ENCODE results near the gene KCNA5. TPM values are rescaled to one million over a fixed set of nuclear protein-coding genes. Genes with fewer than 3 reads are reported as not detected.

The KCNA5 gene
- total RNA-seq, 2 donors from 2014 or later: not detected

DNA sequence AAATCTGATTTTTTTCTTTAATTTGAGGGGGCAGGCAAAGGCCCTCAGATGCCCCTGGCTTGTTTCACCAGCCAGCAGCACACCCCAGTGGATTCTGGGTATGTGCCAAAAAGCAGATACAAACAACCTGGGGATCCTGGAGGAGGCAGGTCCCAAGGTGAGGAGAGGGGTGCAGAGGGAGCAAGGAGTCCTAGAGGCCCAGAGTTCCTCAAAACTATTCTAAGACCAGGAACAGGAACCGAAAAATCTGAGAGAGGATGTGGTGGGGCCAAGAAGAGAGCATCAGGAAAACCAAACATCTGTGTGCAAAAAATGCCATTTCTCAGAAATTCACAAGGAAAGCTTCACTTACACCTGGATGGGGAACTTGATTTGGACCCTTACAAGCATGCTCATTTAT is 8.2 kb downstream of the KCNA5 start:
- DNase-seq: no peak
- Mint-ChIP-seq H3K4me3 (no peak overlapping the region), H3K9me3 (no peaks in the 10 kb centered on the region), H3K36me3 (ENCODE audit: insufficient read depth in 2 of 2) (no peaks in the 10 kb centered on the region), H3K27ac (no peak overlapping the region), H3K4me1 (ENCODE audit: low read depth) (no peaks in the 10 kb centered on the region), H3K27me3 (ENCODE audit: low read depth) (peaks cover 6% of the 10 kb centered on the region)
- no peak for ATAC-seq (replicated peaks in 1 of 2)

DNA sequence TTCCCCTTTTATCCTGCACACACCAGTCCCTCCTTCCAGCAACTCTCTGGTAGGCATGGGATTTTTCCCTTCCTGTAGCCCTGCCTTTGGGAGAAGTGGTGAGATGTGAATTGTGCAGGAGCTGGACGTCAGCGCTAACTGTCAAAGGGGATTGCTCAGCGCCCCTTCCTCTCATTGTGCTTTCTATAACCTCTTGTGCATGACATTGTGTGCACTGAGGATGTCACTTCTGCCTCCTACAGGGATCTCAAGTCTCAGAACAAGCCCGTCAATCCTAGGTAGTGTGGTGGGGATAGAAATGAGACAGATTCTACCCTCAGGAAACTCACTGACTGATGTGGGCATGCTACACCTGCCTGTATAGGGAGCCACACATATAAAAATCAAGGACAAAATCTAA is 8.7 kb downstream of the KCNA5 start:
- no peak for DNase-seq
- H3K36me3 Mint-ChIP-seq (ENCODE audit: insufficient read depth in 2 of 2): no peaks in the 10 kb centered on the region
- H3K4me3 Mint-ChIP-seq: no peak overlapping the region
- H3K4me1 Mint-ChIP-seq (ENCODE audit: low read depth): no peaks in the 10 kb centered on the region
- H3K9me3 Mint-ChIP-seq: no peaks in the 10 kb centered on the region
- no peak for ATAC-seq (replicated peaks in 1 of 2)
- peaks cover 6% of the 10 kb centered on the region for H3K27me3 Mint-ChIP-seq (ENCODE audit: low read depth)
- no peak overlapping the region for H3K27ac Mint-ChIP-seq

GRCh38 chr12:5059358-5059757 is 15.7 kb downstream of the KCNA5 start:
- Mint-ChIP-seq H3K9me3 (no peaks in the 10 kb centered on the region), H3K4me3 (no peak overlapping the region), H3K27ac (no peak overlapping the region)

GRCh38 chr12:5060958-5061357 is 17.3 kb downstream of the KCNA5 start:
- no peak for DNase-seq
- ATAC-seq (replicated peaks in 1 of 2): no peak

More at GRCh38 chr12:5059358-5059757, 15.7 kb downstream of the KCNA5 start:
- ATAC-seq (replicated peaks in 1 of 2) (no peak), DNase-seq (no peak)
- H3K4me1 Mint-ChIP-seq (ENCODE audit: low read depth): no peaks in the 10 kb centered on the region
- H3K36me3 Mint-ChIP-seq (ENCODE audit: insufficient read depth in 2 of 2): no peaks in the 10 kb centered on the region
- peaks cover 20% of the 10 kb centered on the region for H3K27me3 Mint-ChIP-seq (ENCODE audit: low read depth)

DNA sequence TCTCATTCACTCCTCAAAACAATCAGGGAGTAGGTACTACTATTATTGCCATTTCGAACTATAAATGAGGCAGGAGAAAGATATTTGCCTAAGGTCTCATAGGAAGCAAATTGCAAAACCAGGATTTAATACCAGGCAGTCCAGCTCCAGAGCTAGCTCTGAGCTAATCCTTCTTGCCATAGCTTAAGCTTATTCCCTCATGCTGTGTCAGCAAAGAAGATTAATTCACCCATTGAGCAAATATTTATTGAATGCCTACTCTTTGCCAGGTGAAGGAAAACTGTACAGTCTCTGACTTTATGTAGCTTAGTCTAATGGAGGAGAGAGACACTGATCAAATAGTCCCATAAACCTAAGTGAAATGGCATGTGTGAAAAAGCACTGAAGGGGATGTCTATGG is 19.5 kb downstream of the KCNA5 start:
- Mint-ChIP-seq H3K4me1 (ENCODE audit: low read depth) (no peaks in the 10 kb centered on the region), H3K27ac (no peak overlapping the region), H3K36me3 (ENCODE audit: insufficient read depth in 2 of 2) (no peaks in the 10 kb centered on the region), H3K4me3 (no peak overlapping the region), H3K27me3 (ENCODE audit: low read depth) (peaks cover 20% of the 10 kb centered on the region), H3K9me3 (no peaks in the 10 kb centered on the region)
- DNase-seq (no peak), ATAC-seq (replicated peaks in 1 of 2) (no peak)

More at GRCh38 chr12:5060958-5061357, 17.3 kb downstream of the KCNA5 start:
- Mint-ChIP-seq H3K27ac (no peak overlapping the region), H3K36me3 (ENCODE audit: insufficient read depth in 2 of 2) (no peaks in the 10 kb centered on the region), H3K4me1 (ENCODE audit: low read depth) (no peaks in the 10 kb centered on the region), H3K4me3 (no peak overlapping the region), H3K9me3 (no peaks in the 10 kb centered on the region), H3K27me3 (ENCODE audit: low read depth) (peaks cover 20% of the 10 kb centered on the region)

DNA sequence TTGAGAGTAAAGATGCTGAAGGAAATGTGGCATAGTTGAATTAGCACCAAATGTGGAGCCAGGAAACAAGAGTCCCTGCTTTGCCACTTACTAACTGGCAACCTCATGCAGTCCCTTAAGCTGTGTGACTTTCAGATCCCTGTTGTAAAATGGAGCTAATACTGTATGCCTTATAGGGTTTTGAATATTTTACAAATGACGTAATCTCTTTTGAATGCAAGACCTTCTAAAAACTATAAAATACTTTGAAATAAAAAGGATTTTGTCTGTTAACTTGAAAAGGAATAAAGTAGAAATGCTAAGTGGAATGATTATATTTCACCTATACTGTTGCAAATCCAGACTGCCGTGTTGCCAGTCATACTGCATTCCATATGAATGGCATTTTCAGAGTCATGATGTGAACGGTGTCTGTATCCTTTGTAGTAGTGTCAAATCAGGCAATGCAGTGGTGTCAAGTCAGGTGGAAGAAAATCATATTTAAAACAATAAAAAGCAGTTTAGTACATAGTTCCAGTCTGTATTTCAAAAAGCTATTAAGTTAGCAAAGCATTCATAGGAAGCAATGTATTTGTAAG is 21.3 kb downstream of the KCNA5 start:
- no peaks in the 10 kb centered on the region for H3K9me3 Mint-ChIP-seq
- ATAC-seq (replicated peaks in 1 of 2): no peak
- no peak overlapping the region for H3K27ac Mint-ChIP-seq
- no peak for DNase-seq
- no peaks in the 10 kb centered on the region for H3K36me3 Mint-ChIP-seq (ENCODE audit: insufficient read depth in 2 of 2)
- no peaks in the 10 kb centered on the region for H3K4me1 Mint-ChIP-seq (ENCODE audit: low read depth)
- no peak overlapping the region for H3K4me3 Mint-ChIP-seq
- peaks cover 11% of the 10 kb centered on the region for H3K27me3 Mint-ChIP-seq (ENCODE audit: low read depth)

DNA sequence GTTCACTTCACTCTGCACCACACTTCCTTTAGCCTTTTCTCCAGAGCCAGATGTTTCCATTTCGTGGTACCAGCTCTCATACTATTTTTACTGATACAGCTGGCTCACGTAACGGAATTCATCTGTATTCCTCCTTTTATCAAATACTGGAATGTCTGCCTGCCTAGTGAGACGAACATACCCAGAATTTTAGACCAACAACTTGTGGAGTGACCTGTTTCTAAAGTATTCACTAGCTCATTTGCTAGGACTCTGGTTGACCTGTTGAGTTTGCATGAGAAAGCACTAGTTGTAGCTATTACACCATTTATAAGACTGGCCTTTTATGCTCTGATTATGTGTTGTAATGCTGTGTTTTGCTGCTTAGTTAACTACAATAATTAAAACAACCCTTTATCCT is 22.6 kb downstream of the KCNA5 start:
- no peak for ATAC-seq (replicated peaks in 1 of 2)
- H3K4me1 Mint-ChIP-seq (ENCODE audit: low read depth): no peaks in the 10 kb centered on the region

GRCh38 chr12:5068126-5068525 is 24.4 kb downstream of the KCNA5 start:
- ATAC-seq (replicated peaks in 1 of 2) (no peak), DNase-seq (no peak)
- no peak overlapping the region for H3K27ac Mint-ChIP-seq
- H3K36me3 Mint-ChIP-seq (ENCODE audit: insufficient read depth in 2 of 2): no peaks in the 10 kb centered on the region
- H3K4me1 Mint-ChIP-seq (ENCODE audit: low read depth): no peaks in the 10 kb centered on the region
- no peaks in the 10 kb centered on the region for H3K9me3 Mint-ChIP-seq
- H3K4me3 Mint-ChIP-seq: no peak overlapping the region
- peaks cover 6% of the 10 kb centered on the region for H3K27me3 Mint-ChIP-seq (ENCODE audit: low read depth)

More for the DNA sequence above, 22.6 kb downstream of the KCNA5 start:
- H3K27ac Mint-ChIP-seq: no peak overlapping the region
- no peak overlapping the region for H3K4me3 Mint-ChIP-seq
- no peak for DNase-seq
- H3K9me3 Mint-ChIP-seq: no peaks in the 10 kb centered on the region
- H3K27me3 Mint-ChIP-seq (ENCODE audit: low read depth): peaks cover 6% of the 10 kb centered on the region
- H3K36me3 Mint-ChIP-seq (ENCODE audit: insufficient read depth in 2 of 2): no peaks in the 10 kb centered on the region

DNA sequence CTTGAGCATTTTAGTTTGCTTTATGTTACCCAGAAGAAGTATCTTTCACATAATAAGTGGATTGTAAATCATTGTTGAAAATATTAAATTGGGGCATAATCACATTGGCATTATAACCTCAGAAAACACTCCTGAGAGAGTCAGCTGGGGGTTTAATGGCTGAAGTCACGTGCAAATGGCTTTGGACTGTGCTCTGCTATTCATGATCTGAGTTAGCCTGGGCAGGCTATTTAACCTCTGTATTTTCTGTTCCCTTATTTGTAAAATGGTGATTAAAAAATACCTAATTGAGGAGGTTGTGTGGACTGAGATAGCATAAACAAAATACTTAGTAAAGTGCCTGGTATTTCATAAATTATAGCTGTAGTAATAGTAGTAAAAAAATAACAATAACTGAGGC is 24.9 kb downstream of the KCNA5 start:
- Mint-ChIP-seq H3K27me3 (ENCODE audit: low read depth) (peaks cover 6% of the 10 kb centered on the region), H3K9me3 (no peaks in the 10 kb centered on the region), H3K4me1 (ENCODE audit: low read depth) (no peaks in the 10 kb centered on the region), H3K4me3 (no peak overlapping the region), H3K36me3 (ENCODE audit: insufficient read depth in 2 of 2) (no peaks in the 10 kb centered on the region), H3K27ac (no peak overlapping the region)
- ATAC-seq (replicated peaks in 1 of 2) (no peak), DNase-seq (no peak)

- Mint-ChIP-seq H3K4me1 (ENCODE audit: low read depth) (no peaks in the 10 kb centered on the region), H3K36me3 (ENCODE audit: insufficient read depth in 2 of 2) (no peaks in the 10 kb centered on the region), H3K27me3 (ENCODE audit: low read depth) (peaks cover 6% of the 10 kb centered on the region), H3K27ac (no peak overlapping the region), H3K4me3 (no peak overlapping the region), H3K9me3 (no peaks in the 10 kb centered on the region)
- DNase-seq (no peak), ATAC-seq (replicated peaks in 1 of 2) (no peak)
Measured at GRCh38 chr12:5070090-5070489, 26.4 kb downstream of the KCNA5 start.

DNA sequence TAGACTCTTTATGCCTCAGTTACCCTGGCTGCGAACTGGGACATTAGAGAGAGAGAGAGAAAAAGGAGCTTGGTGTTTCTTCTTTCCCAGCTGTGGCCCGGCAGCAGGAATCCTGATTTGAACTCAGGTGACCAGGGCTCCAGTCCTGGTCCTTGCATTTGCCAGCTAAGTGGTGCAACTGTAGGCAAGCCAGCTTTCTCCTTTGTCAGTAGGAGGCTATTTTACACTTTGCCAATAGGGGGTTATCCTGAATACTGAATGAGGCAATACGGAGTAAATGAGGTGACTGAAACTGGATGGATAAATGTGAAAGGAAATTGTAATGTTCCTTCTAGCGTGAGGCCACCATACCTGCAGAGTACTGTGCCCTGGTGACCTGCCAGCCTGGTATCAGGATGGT is 27.8 kb downstream of the KCNA5 start:
- H3K4me3 Mint-ChIP-seq: no peak overlapping the region
- DNase-seq (no peak), ATAC-seq (replicated peaks in 1 of 2) (no peak)
- H3K4me1 Mint-ChIP-seq (ENCODE audit: low read depth): no peaks in the 10 kb centered on the region
- H3K9me3 Mint-ChIP-seq: no peaks in the 10 kb centered on the region
- H3K36me3 Mint-ChIP-seq (ENCODE audit: insufficient read depth in 2 of 2): no peaks in the 10 kb centered on the region
- H3K27me3 Mint-ChIP-seq (ENCODE audit: low read depth): peaks cover 6% of the 10 kb centered on the region
- no peak overlapping the region for H3K27ac Mint-ChIP-seq

- H3K27me3 Mint-ChIP-seq (ENCODE audit: low read depth): peaks cover 6% of the 10 kb centered on the region
- no peak overlapping the region for H3K4me3 Mint-ChIP-seq
- DNase-seq (no peak), ATAC-seq (replicated peaks in 1 of 2) (no peak)
- H3K9me3 Mint-ChIP-seq: no peaks in the 10 kb centered on the region
- H3K27ac Mint-ChIP-seq: no peak overlapping the region
- no peaks in the 10 kb centered on the region for H3K36me3 Mint-ChIP-seq (ENCODE audit: insufficient read depth in 2 of 2)
- no peaks in the 10 kb centered on the region for H3K4me1 Mint-ChIP-seq (ENCODE audit: low read depth)
Measured at GRCh38 chr12:5072311-5072710, 28.6 kb downstream of the KCNA5 start.

DNA sequence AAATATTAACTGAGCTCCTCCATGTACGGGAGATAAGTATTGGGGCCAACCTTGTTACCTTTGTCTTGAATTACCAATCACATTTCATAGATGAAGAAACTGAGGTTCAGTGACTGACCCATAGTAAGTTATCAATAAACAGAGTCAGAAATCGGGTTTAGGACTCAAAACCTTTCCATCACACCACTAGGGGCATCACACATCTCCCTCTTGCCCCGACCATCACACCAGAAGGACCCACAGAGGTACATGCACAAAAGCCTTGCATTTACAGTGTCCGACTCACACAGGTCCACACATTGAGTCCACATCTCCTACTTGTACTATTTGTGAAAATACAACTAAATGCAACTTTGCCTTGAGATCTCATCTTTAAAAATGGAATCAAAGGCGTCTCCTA is 29.4 kb downstream of the KCNA5 start:
- ATAC-seq (replicated peaks in 1 of 2): no peak
- H3K27ac Mint-ChIP-seq: no peak overlapping the region
- no peaks in the 10 kb centered on the region for H3K4me1 Mint-ChIP-seq (ENCODE audit: low read depth)
- H3K4me3 Mint-ChIP-seq: no peak overlapping the region
- no peak for DNase-seq
- H3K27me3 Mint-ChIP-seq (ENCODE audit: low read depth): peaks cover 6% of the 10 kb centered on the region
- H3K36me3 Mint-ChIP-seq (ENCODE audit: insufficient read depth in 2 of 2): no peaks in the 10 kb centered on the region
- no peaks in the 10 kb centered on the region for H3K9me3 Mint-ChIP-seq

DNA sequence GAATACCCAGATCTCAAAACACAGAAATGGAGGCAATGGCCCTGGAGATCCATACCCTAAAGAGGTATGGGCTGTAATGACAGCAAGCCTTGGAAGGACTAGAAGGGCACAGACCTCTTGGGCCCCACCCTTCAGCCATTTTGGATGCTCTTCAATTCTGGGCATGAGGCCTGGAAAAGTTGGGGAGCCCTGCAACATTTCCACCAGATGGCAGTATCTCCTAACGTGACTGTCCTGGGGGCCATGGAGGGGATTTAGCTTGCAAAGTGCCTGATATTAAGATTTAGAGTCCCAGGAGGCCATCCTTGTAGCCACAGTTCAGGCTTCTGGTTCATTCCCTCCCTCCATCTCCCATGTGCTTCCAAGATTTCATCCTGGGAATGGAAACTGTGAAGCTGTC is 30.2 kb downstream of the KCNA5 start:
- DNase-seq: no peak
- H3K27ac Mint-ChIP-seq: no peak overlapping the region
- no peaks in the 10 kb centered on the region for H3K36me3 Mint-ChIP-seq (ENCODE audit: insufficient read depth in 2 of 2)
- no peaks in the 10 kb centered on the region for H3K9me3 Mint-ChIP-seq
- ATAC-seq (replicated peaks in 1 of 2): no peak
- peaks cover 6% of the 10 kb centered on the region for H3K27me3 Mint-ChIP-seq (ENCODE audit: low read depth)
- no peak overlapping the region for H3K4me3 Mint-ChIP-seq
- no peaks in the 10 kb centered on the region for H3K4me1 Mint-ChIP-seq (ENCODE audit: low read depth)
